OCI-LY7 (cell line): ENCODE results near the gene FOXRED1. TPM values are rescaled to one million over a fixed set of nuclear protein-coding genes. Genes with fewer than 3 reads are reported as not detected.

Source experiments
- BruUV-seq: library from RNA; stranded (reverse); fragments of 400-500 nt; replicated peaks from 2 replicates; lab custom pipeline; 2021; lab: Mats Ljungman, UMichigan
- CTCF ChIA-PET: fragments of 300-600 bp; sonication (Branson Sonifier 250); formaldehyde crosslinking; loops from one replicate; lab custom pipeline; 2022; ENCODE audit warnings: antibody characterized with exemption; ENCODE audit not compliant: unreplicated experiment; lab: Charles Lee
- POLR2A ChIA-PET: fragments of 300-600 bp; sonication (Branson Sonifier 250); formaldehyde crosslinking; loops from one replicate; lab custom pipeline; 2022; ENCODE audit warnings: antibody characterized with exemption; lab: Charles Lee
- DNase-seq: peaks from one replicate; pipeline ENCODE4 v3.0.0-alpha.2; 2015; ENCODE audit warnings: low spot score
- H2AFZ ChIP-seq: fragments of 200-600 bp; sonication (generic), shearing (Covaris generic); 2 replicates; pipeline ENCODE4 v1.6.1; 2014; ENCODE audit warnings: mild to moderate bottlenecking, antibody characterized with exemption, low read length, moderate library complexity
- H3K27ac ChIP-seq: fragments of 200-600 bp; sonication (generic); 2 replicates; pipeline ENCODE4 v1.5.1; 2014; ENCODE audit warnings: mixed run types, low read depth, mild to moderate bottlenecking, moderate library complexity, low read length, inconsistent platforms; ENCODE audit not compliant: poor library complexity, severe bottlenecking
- H3K36me3 ChIP-seq: fragments of 200-600 bp; sonication (generic); 2 replicates; pipeline ENCODE4 v1.6.1; 2014; ENCODE audit warnings: mild to moderate bottlenecking, antibody characterized with exemption, low read length, moderate library complexity, mixed read lengths; ENCODE audit not compliant: insufficient read depth
- H3K4me1 ChIP-seq: fragments of 200-600 bp; sonication (generic); 2 replicates; pipeline ENCODE4 v1.5.1; 2014; ENCODE audit warnings: mild to moderate bottlenecking, low read length; ENCODE audit not compliant: insufficient read depth, poor library complexity, severe bottlenecking
- H3K4me2 ChIP-seq: fragments of 200-600 bp; sonication (generic); 2 replicates; pipeline ENCODE4 v1.6.1; 2014; ENCODE audit warnings: mild to moderate bottlenecking, low read length
- H3K4me3 ChIP-seq: fragments of 200-600 bp; sonication (generic); 2 replicates; pipeline ENCODE4 v1.5.1; 2014; ENCODE audit warnings: mild to moderate bottlenecking, low read depth, low read length; ENCODE audit not compliant: poor library complexity, severe bottlenecking
- H3K79me2 ChIP-seq: fragments of 200-600 bp; sonication (generic); 2 replicates; pipeline ENCODE4 v1.6.1; 2016; ENCODE audit warnings: low read depth, mild to moderate bottlenecking, low read length, moderate library complexity, mixed read lengths; ENCODE audit not compliant: insufficient read depth
- H3K9me2 ChIP-seq: fragments of 200-600 bp; sonication (generic); 2 replicates; pipeline ENCODE4 v1.6.1; 2016; ENCODE audit warnings: mild to moderate bottlenecking, low read length, mixed read lengths; ENCODE audit not compliant: insufficient read depth
- H3K9me3 ChIP-seq: fragments of 200-600 bp; sonication (generic); 2 replicates; pipeline ENCODE4 v1.6.1; 2014; ENCODE audit warnings: mild to moderate bottlenecking, mixed run types, low read length, mixed read lengths
- H4K20me1 ChIP-seq: fragments of 200-600 bp; sonication (generic); 2 replicates; pipeline ENCODE4 v1.6.1; 2014; ENCODE audit warnings: mild to moderate bottlenecking, antibody characterized with exemption, low read length, moderate library complexity, mixed read lengths; ENCODE audit not compliant: insufficient read depth
- CTCF ChIP-seq: fragments of 200-600 bp; sonication (generic); conservative IDR thresholded peaks from 2 replicates; pipeline ENCODE4 v1.5.1; 2014; ENCODE audit warnings: mild to moderate bottlenecking, antibody characterized with exemption, low read length, moderate library complexity, mixed read lengths
- EZH2phosphoT487 ChIP-seq: fragments of 200-600 bp; sonication (generic); IDR thresholded peaks from 2 replicates; pipeline ENCODE4 v1.6.1; 2018; ENCODE audit warnings: low read depth, borderline replicate concordance, mild to moderate bottlenecking, mixed run types, antibody characterized with exemption, low read length, moderate library complexity, mixed read lengths
- intact Hi-C: fragments of 100-400 bp; cut with micrococcal nuclease; formaldehyde crosslinking; loops from one replicate; pipeline ENCODE4 v1.10.0; 2022; ENCODE audit not compliant: unreplicated experiment
- total RNA-seq, 2 experiments: library from RNA; depleted of rRNA in 1 of 2; stranded (reverse); fragments of >200 nt in 1 of 2; shearing (Covaris generic) in 1 of 2; gene quantifications; 2 replicates each; pipeline ENCODE4 v1.2.3, GENCODE V29; 2014 to 2022

The FOXRED1 gene
- total RNA-seq, 2 experiments from 2014 or later = 42.5 to 62.4 TPM

- Histone ChIP-seq H3K27ac (no peak overlapping the region), H3K36me3 (peaks cover 87% of the 10 kb centered on the region), H3K9me3 (no peaks in the 10 kb centered on the region), H3K4me3 (no peak overlapping the region), H4K20me1 (no peaks in the 10 kb centered on the region), H3K79me2 (peaks cover 7% of the 10 kb centered on the region; the same call in 1 of the 2 replicates), H3K4me1 (peaks cover 2% of the 10 kb centered on the region), H3K9me2 (no peaks in the 10 kb centered on the region), H2AFZ (no peak overlapping the region), H3K4me2 (no peak overlapping the region)
- TF ChIP-seq EZH2phosphoT487 = no peak
- TF ChIP-seq CTCF = no peak
- no TSS peak for BruUV-seq
- POLR2A ChIA-PET = interaction anchor here (0.7 to 1.8 kb wide), 5 partner anchors 9 to 99 kb away, joined by 3 to 7 read pairs (median 3); no protein-coding TSS in a partner anchor
- DNase-seq = no peak
- CTCF ChIA-PET = no interaction called here
- intact Hi-C loops = loop anchor here (10.0 kb wide), 1 partner anchor 647 kb away; no protein-coding TSS in a partner anchor
These were observed 6.7 kb upstream of the FOXRED1 start for GRCh38 chr11:126262216-126262615.

- CTCF ChIA-PET = no interaction called here
- intact Hi-C loops = loop anchor here (10.0 kb wide), 1 partner anchor 649 kb away; no protein-coding TSS in a partner anchor
These were observed 5.5 kb upstream of the FOXRED1 start for GRCh38 chr11:126263489-126263888.

More at GRCh38 chr11:126263489-126263888, 5.5 kb upstream of the FOXRED1 start:
- no peaks in the 10 kb centered on the region for H3K9me2 ChIP-seq
- H3K4me1 ChIP-seq = peaks cover 9% of the 10 kb centered on the region
- peaks cover 20% of the 10 kb centered on the region for H3K79me2 ChIP-seq
- no peak overlapping the region for H3K4me3 ChIP-seq
- no peak overlapping the region for H2AFZ ChIP-seq
- no peak overlapping the region for H3K27ac ChIP-seq
- 0 out of 2 replicates have a peak, but pooled peaks cover 3% of the 10 kb centered on the region for H4K20me1 ChIP-seq
- BruUV-seq = no TSS peak
- no peak for DNase-seq
- POLR2A ChIA-PET = interaction anchor here (0.9 to 1.4 kb wide), 2 partner anchors 9 to 97 kb away, joined by 3 read pairs; no protein-coding TSS in a partner anchor
- H3K4me2 ChIP-seq = no peak overlapping the region
- peaks cover 79% of the 10 kb centered on the region for H3K36me3 ChIP-seq
- no peak for TF ChIP-seq CTCF
- no peaks in the 10 kb centered on the region for H3K9me3 ChIP-seq
